Panc1 (cell line): Measurements from ENCODE around the gene KDM1B. TPM values are rescaled to one million over a fixed set of nuclear protein-coding genes. Genes with fewer than 3 reads are reported as not detected.

Source experiments
- ATAC-seq: fragments of 200-7000 bp; cut with Tn5 transposase; 2 replicates; pipeline ENCODE4 v1.9.1; 2020; ENCODE audit warnings: mild to moderate bottlenecking, moderate library complexity
- BruUV-seq: library from RNA; stranded (reverse); fragments of 400-500 nt; replicated peaks from 2 replicates; lab custom pipeline; 2021; lab: Mats Ljungman, UMichigan
- CTCF ChIA-PET: fragments of 300-600 bp; sonication (Branson Sonifier 250); formaldehyde crosslinking; loops from one replicate; lab custom pipeline; 2022; ENCODE audit warnings: antibody characterized with exemption; lab: Charles Lee
- POLR2A ChIA-PET: fragments of 300-600 bp; sonication (Branson Sonifier 250); formaldehyde crosslinking; loops from one replicate; lab custom pipeline; 2022; ENCODE audit warnings: antibody characterized with exemption; lab: Charles Lee
- DNase-seq: peaks from one replicate; pipeline ENCODE4 v3.0.0-alpha.2; 2010; ENCODE audit warnings: low read depth, low spot score
- H3K27ac ChIP-seq: 2 replicates; pipeline ENCODE4 v1.5.1; 2011; ENCODE audit warnings: mild to moderate bottlenecking, low read length, inconsistent platforms
- H3K27me3 ChIP-seq: fragments of 200-500 bp; sonication (Bioruptor generic); 2 replicates; pipeline ENCODE4 v1.6.0; 2014; ENCODE audit warnings: low read length, inconsistent platforms; ENCODE audit not compliant: control insufficient read depth, insufficient read depth
- H3K36me3 ChIP-seq: fragments of 200-500 bp; sonication (Bioruptor generic); 2 replicates; pipeline ENCODE4 v1.5.1; 2014; ENCODE audit warnings: inconsistent platforms, mild to moderate bottlenecking, low read length, moderate library complexity; ENCODE audit not compliant: control insufficient read depth, insufficient read depth
- H3K4me1 ChIP-seq: 2 replicates; pipeline ENCODE4 v1.5.1; 2011; ENCODE audit warnings: inconsistent platforms, mild to moderate bottlenecking, low read length, moderate library complexity; ENCODE audit not compliant: control insufficient read depth, insufficient read depth
- H3K4me3 ChIP-seq, 2 experiments: 2 replicates each; pipeline ENCODE4 v1.5.1; 2011 to 2012; ENCODE audit warnings: low read depth in 2 of 2, low read length in 2 of 2, mild to moderate bottlenecking in 2 of 2, inconsistent platforms in 1 of 2, moderate library complexity in 1 of 2
- H3K9me3 ChIP-seq: fragments of 200-500 bp; sonication (Bioruptor generic); 2 replicates; pipeline ENCODE4 v1.5.1; 2014; ENCODE audit warnings: low read depth, mild to moderate bottlenecking, inconsistent platforms, low read length, moderate library complexity; ENCODE audit not compliant: control insufficient read depth, insufficient read depth
- CTCF ChIP-seq: fragments of 450-650 bp; IDR thresholded peaks from 2 replicates; pipeline ENCODE4 v1.5.1; 2017; ENCODE audit warnings: mild to moderate bottlenecking
- POLR2AphosphoS5 ChIP-seq: IDR thresholded peaks from 2 replicates; pipeline ENCODE4 v1.6.1; 2012; ENCODE audit warnings: mild to moderate bottlenecking, low read depth, low read length, moderate library complexity
- REST ChIP-seq, 2 experiments: IDR thresholded peaks; 2 replicates each; pipeline ENCODE4 v1.6.1; 2011 to 2012; ENCODE audit warnings: low read depth in 2 of 2, control low read depth in 1 of 2, low read length in 1 of 2, mild to moderate bottlenecking in 1 of 2, moderate library complexity in 1 of 2; ENCODE audit not compliant: insufficient read depth in 1 of 2
- SIN3A ChIP-seq: IDR thresholded peaks from 2 replicates; pipeline ENCODE4 v1.6.1; 2012; ENCODE audit warnings: low read depth, mild to moderate bottlenecking, low read length, moderate library complexity, borderline replicate concordance; ENCODE audit not compliant: insufficient read depth
- TCF7L2 ChIP-seq: IDR thresholded peaks from 2 replicates; pipeline ENCODE4 v1.6.1; 2011; ENCODE audit warnings: mild to moderate bottlenecking, low read depth, low read length, inconsistent platforms
- in situ Hi-C: cut with HindIII; loops from 2 replicates; pipeline ENCODE4 v1.10.0; 2016; ENCODE audit warnings: low sequenced_read_pairs, low pct_unique_long_range_greater_than_20kb
- intact Hi-C: fragments of 100-400 bp; cut with micrococcal nuclease; formaldehyde crosslinking; loops from one replicate; pipeline ENCODE4 v1.10.0; 2022; ENCODE audit not compliant: unreplicated experiment
- total RNA-seq: library from RNA; stranded (reverse); gene quantifications from one replicate; pipeline ENCODE4 v1.2.1, GENCODE V29; 2021; ENCODE audit not compliant: unreplicated experiment

The KDM1B gene
- total RNA-seq, 1 experiment from 2014 or later, result 27.1 TPM

GRCh38 chr6:18117136-18117535 is 38.1 kb upstream of the KDM1B start:
- intact Hi-C loops, result no loop called here
- ChIA-PET CTCF (no interaction called here), POLR2A (no interaction called here)
- H3K27me3 ChIP-seq, result no peaks in the 10 kb centered on the region
- in situ Hi-C loops, result no loop called here
- no peak overlapping the region for H3K27ac ChIP-seq
- DNase-seq (no peak), ATAC-seq (no peak)
- TF ChIP-seq CTCF (no peak), SIN3A (no peak), TCF7L2 (no peak), REST (IDR thresholded peaks at IDR 0.05; ENCODE audit: insufficient read depth in 1 of 2, low read depth in 2 of 2, low read length in 1 of 2) (no peak), POLR2AphosphoS5 (no peak)
- H3K4me3 ChIP-seq, result no peak overlapping the region
- no peaks in the 10 kb centered on the region for H3K36me3 ChIP-seq
- H3K4me1 ChIP-seq, result no peaks in the 10 kb centered on the region
- H3K9me3 ChIP-seq, result no peaks in the 10 kb centered on the region
- BruUV-seq, result no TSS peak

- no peak for DNase-seq
- Histone ChIP-seq H3K9me3 (no peaks in the 10 kb centered on the region), H3K27me3 (no peaks in the 10 kb centered on the region), H3K4me1 (no peaks in the 10 kb centered on the region), H3K4me3 (no peak overlapping the region), H3K27ac (no peak overlapping the region), H3K36me3 (no peaks in the 10 kb centered on the region)
- no TSS peak for BruUV-seq
- no peak for ATAC-seq
- in situ Hi-C loops (no loop called here), intact Hi-C loops (no loop called here)
- ChIA-PET CTCF (no interaction called here), POLR2A (no interaction called here)
- TF ChIP-seq REST (IDR thresholded peaks at IDR 0.05; ENCODE audit: insufficient read depth in 1 of 2, low read depth in 2 of 2, low read length in 1 of 2), result no peak
These were observed 36.9 kb upstream of the KDM1B start for GRCh38 chr6:18118330-18118729.
